MM.1S (cell line): ENCODE results near the gene SCUBE3.

Source experiments
- EZH2 ChIP-seq: fragments of 300-600 bp; sonication (generic); optimal IDR thresholded peaks from 2 replicates; pipeline ENCODE3; 2017; ENCODE audit warnings: low read depth, mild to moderate bottlenecking, antibody characterized with exemption, low read length, mixed read lengths
- TF ChIP-seq, protein P1 (sequence below): fragments of 300-600 bp; sonication (generic); IDR thresholded peaks from 2 replicates; pipeline ENCODE4 v1.5.1; 2016; ENCODE audit warnings: antibody characterized with exemption, low read length, mixed read lengths

DNA sequence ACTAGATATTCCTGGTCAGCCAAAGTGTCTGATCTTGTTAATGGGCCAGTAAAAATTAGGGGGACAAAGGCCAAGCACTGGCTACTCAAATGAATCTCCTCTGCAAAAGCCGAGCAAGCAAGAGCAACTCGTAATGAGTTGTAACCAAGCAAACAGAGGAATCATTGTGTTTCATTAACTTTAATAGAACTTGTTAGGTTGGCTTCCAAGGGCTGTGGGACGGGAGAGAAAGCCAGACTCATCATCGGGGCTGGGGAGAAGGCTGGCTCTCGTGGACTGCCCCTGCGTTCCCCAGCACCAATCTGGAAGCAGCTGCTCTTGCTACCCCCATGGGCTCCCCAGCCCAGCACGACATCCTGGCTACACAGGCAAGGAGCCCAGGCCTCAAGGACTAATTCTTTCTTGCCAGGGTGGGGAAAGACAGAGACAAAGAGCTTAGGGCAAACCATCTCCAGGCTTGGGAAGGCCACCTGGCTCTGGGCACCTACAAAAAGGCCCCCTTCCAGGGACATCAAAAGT lies 10.5 kb upstream of the SCUBE3 start:
- no peak for TF ChIP-seq EZH2
- TF ChIP-seq, protein P1, sequence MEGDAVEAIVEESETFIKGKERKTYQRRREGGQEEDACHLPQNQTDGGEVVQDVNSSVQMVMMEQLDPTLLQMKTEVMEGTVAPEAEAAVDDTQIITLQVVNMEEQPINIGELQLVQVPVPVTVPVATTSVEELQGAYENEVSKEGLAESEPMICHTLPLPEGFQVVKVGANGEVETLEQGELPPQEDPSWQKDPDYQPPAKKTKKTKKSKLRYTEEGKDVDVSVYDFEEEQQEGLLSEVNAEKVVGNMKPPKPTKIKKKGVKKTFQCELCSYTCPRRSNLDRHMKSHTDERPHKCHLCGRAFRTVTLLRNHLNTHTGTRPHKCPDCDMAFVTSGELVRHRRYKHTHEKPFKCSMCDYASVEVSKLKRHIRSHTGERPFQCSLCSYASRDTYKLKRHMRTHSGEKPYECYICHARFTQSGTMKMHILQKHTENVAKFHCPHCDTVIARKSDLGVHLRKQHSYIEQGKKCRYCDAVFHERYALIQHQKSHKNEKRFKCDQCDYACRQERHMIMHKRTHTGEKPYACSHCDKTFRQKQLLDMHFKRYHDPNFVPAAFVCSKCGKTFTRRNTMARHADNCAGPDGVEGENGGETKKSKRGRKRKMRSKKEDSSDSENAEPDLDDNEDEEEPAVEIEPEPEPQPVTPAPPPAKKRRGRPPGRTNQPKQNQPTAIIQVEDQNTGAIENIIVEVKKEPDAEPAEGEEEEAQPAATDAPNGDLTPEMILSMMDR: no peak
